Immature natural killer cell (primary cell): ENCODE data around the gene CDH4. TPM values are rescaled to one million over a fixed set of nuclear protein-coding genes. Genes with fewer than 3 reads are reported as not detected.

Experiments
- DNase-seq, 3 donors: peaks; one replicate each; pipeline ENCODE4 v3.0.0; 2022; ENCODE audit warnings: mixed read lengths in 1 of 3
- H3K27ac Mint-ChIP-seq, 6 donors: one replicate each; pipeline ENCODE4 v1.8.0; 2020; ENCODE audit warnings: mixed read lengths in 6 of 6, mild to moderate bottlenecking in 5 of 6, inconsistent platforms in 4 of 6, moderate library complexity in 3 of 6
- H3K27me3 Mint-ChIP-seq, 3 donors: one replicate each; pipeline ENCODE4 v1.8.0; 2020 to 2021; ENCODE audit warnings: low read depth in 3 of 3, mild to moderate bottlenecking in 3 of 3, mixed read lengths in 3 of 3, moderate library complexity in 3 of 3, inconsistent platforms in 1 of 3
- H3K36me3 Mint-ChIP-seq, 3 donors: one replicate each; pipeline ENCODE4 v1.8.0; 2020; ENCODE audit warnings: mixed read lengths in 3 of 3, inconsistent platforms in 2 of 3, mild to moderate bottlenecking in 2 of 3
- H3K4me1 Mint-ChIP-seq, 2 donors: one replicate each; pipeline ENCODE4 v1.8.0; 2020; ENCODE audit warnings: inconsistent platforms in 2 of 2, mild to moderate bottlenecking in 2 of 2, mixed read lengths in 2 of 2, moderate library complexity in 1 of 2
- H3K4me3 Mint-ChIP-seq, 5 donors: one replicate each; pipeline ENCODE4 v1.8.0; 2020; ENCODE audit warnings: mild to moderate bottlenecking in 5 of 5, mixed read lengths in 5 of 5, inconsistent platforms in 3 of 5, moderate library complexity in 3 of 5
- H3K9me3 Mint-ChIP-seq, 6 donors: one replicate each; pipeline ENCODE4 v1.8.0; 2020; ENCODE audit warnings: mild to moderate bottlenecking in 6 of 6, mixed read lengths in 6 of 6, inconsistent platforms in 4 of 6, moderate library complexity in 3 of 6
- polyA plus RNA-seq, 3 donors: library from polyadenylated mRNA; unstranded; fragments of 300-500 nt; fragmentation: Illumina TruSeq; gene quantifications; one replicate each; pipeline ENCODE4 v1.2.3, GENCODE V29; 2021

CDH4 gene
- polyA plus RNA-seq, 3 donors from 2014 or later = not detected

DNA sequence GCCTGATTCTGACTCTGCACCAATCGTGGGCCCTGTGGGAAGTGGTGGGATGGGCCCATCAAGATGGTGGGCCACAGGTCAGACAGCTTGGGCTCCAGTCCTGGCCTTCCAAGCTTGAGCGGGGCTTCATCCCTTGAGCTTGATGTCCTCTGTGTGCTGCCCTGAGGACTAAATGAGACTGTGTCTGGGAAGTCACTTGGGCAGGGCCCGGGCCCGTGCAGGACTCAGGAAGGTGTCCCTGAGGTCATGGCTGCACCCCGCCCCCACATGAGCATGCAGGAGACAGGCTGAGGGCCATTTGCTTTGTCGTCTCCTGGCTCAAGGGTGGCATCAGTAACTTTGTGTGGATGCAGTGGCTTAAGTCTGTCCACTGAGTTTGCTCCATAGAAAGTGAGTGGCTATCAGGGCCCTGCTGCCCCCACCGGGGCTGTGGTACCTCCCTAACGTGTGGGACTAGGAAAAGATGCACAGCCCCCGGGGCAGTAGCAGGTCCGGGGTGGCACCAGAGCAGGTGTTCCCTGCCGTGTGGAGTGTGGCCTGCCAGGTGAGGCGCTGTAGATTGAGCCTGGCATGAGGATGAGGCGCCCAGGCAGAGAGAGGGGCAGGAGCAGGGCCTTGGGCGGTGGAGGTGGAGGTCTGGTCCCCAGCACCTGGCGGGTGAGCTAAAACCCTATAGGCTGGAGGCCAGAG lies 515.0 kb downstream of the CDH4 start:
- H3K27ac Mint-ChIP-seq = no peak overlapping the region
- H3K27me3 Mint-ChIP-seq = peaks cover 0 to 4% (median 1%) of the 10 kb centered on the region in 3 donors
- no peak for DNase-seq
- no peaks in the 10 kb centered on the region for H3K36me3 Mint-ChIP-seq
- H3K9me3 Mint-ChIP-seq = peaks cover 0 to 3% (median 0%) of the 10 kb centered on the region in 6 donors
- no peaks in the 10 kb centered on the region for H3K4me1 Mint-ChIP-seq
- no peak overlapping the region for H3K4me3 Mint-ChIP-seq

DNA sequence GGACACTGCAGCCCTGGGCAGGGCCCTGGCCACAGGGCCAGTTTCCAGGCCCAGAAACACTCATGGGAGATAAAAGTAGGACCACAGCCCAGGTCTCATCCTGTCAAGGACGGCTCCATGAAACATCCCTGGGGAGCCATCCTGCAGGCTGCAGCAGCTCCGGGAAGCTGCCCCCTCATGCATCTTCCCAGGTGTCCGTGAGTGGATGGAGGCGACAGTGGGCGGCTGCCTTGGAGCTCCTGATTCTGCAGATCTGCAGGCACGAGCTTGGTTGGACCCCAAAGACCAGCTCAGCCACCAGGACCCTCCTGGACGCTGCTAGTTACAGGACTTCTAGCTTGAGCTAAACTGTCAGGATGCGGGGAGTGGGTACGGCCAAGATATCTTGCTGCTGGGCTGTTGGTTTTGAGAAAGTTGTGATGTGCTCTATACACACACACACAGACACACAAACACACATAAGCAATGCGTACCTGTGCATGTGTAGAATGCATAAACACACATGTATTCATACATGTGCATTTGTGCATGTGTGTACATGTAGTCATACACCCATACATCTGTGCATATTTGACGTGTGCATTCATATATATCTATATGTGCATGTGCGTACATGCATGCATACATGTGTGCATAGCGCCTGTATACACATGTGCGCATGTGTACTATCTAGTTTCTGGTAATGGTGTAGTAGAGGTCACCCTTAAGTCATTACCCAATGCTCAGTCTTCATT lies 515.9 kb downstream of the CDH4 start:
- no peaks in the 10 kb centered on the region for H3K4me1 Mint-ChIP-seq
- H3K4me3 Mint-ChIP-seq = no peak overlapping the region
- no peak overlapping the region for H3K27ac Mint-ChIP-seq
- H3K9me3 Mint-ChIP-seq = peaks cover 0 to 3% (median 0%) of the 10 kb centered on the region in 6 donors
- no peak for DNase-seq
- no peaks in the 10 kb centered on the region for H3K36me3 Mint-ChIP-seq
- H3K27me3 Mint-ChIP-seq = peaks cover 0 to 4% (median 1%) of the 10 kb centered on the region in 3 donors

DNA sequence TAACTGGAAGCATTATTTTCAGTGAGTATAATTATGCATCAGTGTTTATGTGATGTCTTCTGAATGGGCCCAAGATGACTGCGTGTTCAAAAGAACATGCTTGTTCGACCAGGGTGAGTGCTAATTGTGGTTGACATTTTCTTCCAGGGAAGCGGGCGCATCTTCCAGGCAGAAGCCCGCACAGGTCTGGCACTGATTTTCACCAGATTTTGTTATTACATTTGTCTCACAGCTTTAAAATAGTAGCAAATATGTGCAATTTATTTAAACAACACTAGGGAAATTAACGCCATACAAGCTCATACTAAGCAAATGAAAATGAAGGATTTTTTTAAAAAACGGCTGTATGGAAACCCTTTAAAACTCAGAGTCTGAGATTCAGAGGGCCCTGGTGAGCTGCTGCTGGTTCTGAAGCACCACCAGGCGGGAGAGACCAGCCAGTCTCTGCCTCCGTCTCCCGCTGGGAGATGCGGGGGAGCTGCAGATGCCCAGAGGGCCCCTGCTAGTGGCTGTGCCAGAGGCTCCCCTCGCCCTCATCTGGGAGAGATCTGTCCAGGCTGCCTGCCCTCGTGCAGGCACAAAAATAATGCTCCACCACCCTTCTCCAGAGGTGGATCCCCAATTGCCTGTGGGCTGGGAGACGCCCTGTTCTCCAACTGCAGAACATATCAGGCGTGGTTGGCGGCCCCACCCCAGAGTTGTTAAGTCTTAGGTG lies 516.7 kb downstream of the CDH4 start:
- H3K36me3 Mint-ChIP-seq = no peaks in the 10 kb centered on the region

DNA sequence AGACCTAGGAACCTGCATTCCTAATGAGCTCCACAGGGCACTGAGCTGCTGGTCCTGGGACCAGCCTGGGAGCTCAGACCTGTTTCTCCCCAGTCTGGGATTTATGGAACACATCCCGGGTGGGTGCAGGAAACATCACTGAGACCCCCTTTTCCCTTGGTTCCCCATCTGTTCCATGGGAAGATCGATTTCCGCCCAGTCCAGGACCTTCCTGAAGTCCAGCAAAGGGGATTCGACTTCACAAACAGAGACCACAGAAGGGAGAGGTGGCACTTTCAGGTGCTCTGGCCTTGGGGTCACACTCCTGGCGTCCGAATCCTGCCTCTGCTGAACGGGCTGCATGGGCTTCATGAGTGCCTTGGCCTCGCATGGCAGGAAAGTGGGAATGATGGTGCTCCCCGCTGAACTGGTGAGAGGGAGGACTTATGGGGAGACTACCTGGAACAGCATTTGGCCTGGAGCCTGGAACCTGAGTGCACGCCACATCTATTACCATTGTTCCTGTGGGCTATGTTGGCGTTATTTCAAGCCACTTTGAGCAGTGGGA lies 517.3 kb downstream of the CDH4 start:
- H3K9me3 Mint-ChIP-seq = peaks cover 0 to 3% (median 0%) of the 10 kb centered on the region in 6 donors
- H3K27ac Mint-ChIP-seq = no peak overlapping the region
- no peak for DNase-seq
- H3K4me1 Mint-ChIP-seq = no peaks in the 10 kb centered on the region
- peaks cover 0 to 2% (median 1%) of the 10 kb centered on the region in 3 donors for H3K27me3 Mint-ChIP-seq
- H3K36me3 Mint-ChIP-seq = no peaks in the 10 kb centered on the region
- H3K4me3 Mint-ChIP-seq = no peak overlapping the region

More for the DNA sequence above, 516.7 kb downstream of the CDH4 start:
- H3K27me3 Mint-ChIP-seq = peaks cover 0 to 4% (median 1%) of the 10 kb centered on the region in 3 donors
- H3K4me3 Mint-ChIP-seq = no peak overlapping the region
- DNase-seq = no peak
- H3K9me3 Mint-ChIP-seq = peaks cover 0 to 3% (median 0%) of the 10 kb centered on the region in 6 donors
- H3K4me1 Mint-ChIP-seq = no peaks in the 10 kb centered on the region
- H3K27ac Mint-ChIP-seq = no peak overlapping the region

DNA sequence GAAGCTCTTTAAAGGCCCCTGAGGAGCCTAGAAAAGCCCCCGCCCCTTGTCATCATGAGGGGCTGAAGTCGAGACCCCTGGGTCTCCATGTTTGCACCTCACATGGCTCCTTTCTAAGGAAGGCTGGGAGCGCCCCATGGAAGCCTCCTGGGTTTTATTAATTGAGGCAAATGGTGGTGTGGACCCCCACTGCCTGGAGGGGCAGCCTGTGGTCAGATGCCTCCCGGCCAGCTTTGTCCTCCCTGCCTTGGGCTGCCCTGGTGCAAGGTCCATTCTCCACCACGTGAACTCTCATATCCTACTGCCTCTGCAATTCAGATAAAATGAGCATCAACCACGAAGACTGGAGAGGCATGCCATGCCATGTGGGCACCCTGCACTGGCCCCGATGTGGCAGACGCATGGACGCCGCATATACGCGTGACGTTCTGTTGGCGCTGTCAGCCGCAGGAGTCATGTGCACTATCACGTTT lies 518.1 kb downstream of the CDH4 start:
- no peak for DNase-seq
- Mint-ChIP-seq H3K9me3 (peaks cover 0 to 3% (median 0%) of the 10 kb centered on the region in 6 donors), H3K36me3 (no peaks in the 10 kb centered on the region), H3K4me3 (no peak overlapping the region), H3K27me3 (peaks cover 0 to 2% (median 0%) of the 10 kb centered on the region in 3 donors), H3K27ac (no peak overlapping the region), H3K4me1 (no peaks in the 10 kb centered on the region)

DNA sequence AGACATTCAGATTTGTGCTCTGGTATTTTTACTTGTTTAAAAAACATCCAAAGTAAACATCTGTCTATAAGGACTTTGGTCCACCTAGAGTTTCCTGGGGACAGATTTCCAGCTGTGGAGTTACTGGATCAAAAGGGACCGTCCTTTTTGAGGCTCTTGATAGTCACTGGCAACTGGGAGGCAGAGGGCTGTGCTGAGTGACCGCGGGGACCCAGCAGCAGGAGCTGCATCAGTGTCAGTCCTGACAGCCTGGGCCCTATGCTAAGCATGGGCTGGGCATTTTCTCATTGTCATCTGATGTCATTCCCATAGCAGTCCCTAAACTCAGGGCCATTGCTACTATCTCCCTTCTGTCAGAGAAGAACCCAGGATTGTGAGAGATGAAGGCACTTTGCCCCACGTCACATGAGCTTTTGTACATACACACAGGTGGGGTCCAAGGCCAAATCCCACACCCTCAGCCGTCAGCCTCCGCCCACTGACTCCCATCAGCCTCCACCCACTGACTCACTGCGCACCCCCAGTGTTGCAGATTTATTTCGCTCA lies 519.8 kb downstream of the CDH4 start:
- Mint-ChIP-seq H3K36me3 (no peaks in the 10 kb centered on the region), H3K4me1 (no peaks in the 10 kb centered on the region), H3K27ac (no peak overlapping the region), H3K4me3 (no peak overlapping the region), H3K27me3 (peaks cover 0 to 2% (median 0%) of the 10 kb centered on the region in 3 donors), H3K9me3 (peaks cover 0 to 2% (median 0%) of the 10 kb centered on the region in 6 donors)
- no peak for DNase-seq

DNA sequence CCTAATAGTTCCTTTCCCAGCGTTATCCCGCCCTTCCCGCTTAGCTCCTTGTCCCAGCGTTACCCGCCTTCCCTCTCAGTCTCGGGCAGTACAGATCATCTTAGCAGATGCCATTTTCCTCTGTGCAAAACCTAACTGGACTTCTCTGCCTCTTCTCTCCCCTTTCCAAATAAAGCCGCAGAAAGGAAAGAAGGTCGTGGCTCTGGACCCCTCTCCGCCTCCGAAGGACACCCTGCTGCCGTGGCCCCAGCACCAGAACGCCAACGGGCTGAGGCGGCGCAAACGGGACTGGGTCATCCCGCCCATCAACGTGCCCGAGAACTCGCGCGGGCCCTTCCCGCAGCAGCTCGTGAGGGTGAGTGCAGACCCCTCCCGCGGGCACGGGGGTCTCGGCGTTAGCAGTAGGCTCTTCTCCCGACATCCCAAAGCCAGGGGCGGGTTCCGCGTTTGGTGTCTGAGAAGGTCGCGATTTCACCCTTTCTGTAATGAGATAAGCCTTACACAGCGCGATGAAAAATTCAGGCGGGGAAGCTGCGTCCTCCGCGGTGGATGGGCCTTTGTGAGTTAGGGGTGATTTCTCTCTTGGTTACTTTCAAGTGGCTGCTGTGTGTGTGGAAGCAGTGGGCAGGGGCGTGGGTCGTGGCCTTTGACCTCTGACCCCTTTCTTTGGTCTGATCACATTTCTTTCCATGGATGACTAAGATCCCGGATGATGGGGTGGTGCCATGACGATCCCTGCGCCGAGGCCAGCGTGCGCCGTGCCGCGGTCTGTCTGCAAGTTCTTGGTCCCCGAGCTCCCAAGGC lies 521.0 kb downstream of the CDH4 start:
- no peak for DNase-seq
- H3K9me3 Mint-ChIP-seq = no peaks in the 10 kb centered on the region
- H3K27me3 Mint-ChIP-seq = peaks cover 0 to 2% (median 0%) of the 10 kb centered on the region in 3 donors
- H3K36me3 Mint-ChIP-seq = no peaks in the 10 kb centered on the region
- no peaks in the 10 kb centered on the region for H3K4me1 Mint-ChIP-seq
- H3K27ac Mint-ChIP-seq = no peak overlapping the region
- H3K4me3 Mint-ChIP-seq = no peak overlapping the region

DNA sequence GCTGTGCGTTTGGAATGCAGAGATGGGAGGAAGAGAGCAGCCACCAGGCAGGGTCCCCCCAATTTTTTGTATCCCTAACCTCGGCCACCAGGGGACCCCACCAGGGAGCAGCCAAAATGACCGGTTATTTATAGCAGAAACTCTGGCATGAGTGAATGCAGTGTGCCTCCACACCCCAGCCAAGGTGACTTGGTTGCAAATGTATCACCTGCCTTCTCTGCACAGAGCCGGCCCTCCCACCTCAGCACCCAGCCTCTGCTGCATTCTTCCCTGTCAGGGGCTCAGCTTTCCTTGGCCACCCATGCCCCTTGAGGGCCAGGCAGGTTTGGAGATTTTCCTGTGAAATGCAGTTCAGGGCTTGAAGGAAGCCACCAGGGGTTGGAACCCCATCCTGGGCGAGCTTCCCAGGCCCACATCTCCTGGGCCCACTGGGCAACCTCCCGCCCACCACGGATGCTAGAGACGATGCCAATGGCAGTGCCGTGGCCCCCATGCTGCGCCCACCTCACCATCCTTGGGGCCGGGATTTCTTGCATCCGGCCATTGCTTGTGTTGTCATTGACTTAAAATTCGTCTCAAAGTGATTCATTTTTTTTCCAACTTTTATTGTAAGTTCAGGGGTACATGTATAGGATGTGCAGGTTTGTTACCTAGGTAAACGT lies 522.0 kb downstream of the CDH4 start:
- H3K4me1 Mint-ChIP-seq = no peaks in the 10 kb centered on the region
- H3K36me3 Mint-ChIP-seq = no peaks in the 10 kb centered on the region
- no peaks in the 10 kb centered on the region for H3K9me3 Mint-ChIP-seq
- peaks cover 0 to 2% (median 0%) of the 10 kb centered on the region in 3 donors for H3K27me3 Mint-ChIP-seq
- DNase-seq = no peak
- H3K27ac Mint-ChIP-seq = no peak overlapping the region
- H3K4me3 Mint-ChIP-seq = no peak overlapping the region

DNA sequence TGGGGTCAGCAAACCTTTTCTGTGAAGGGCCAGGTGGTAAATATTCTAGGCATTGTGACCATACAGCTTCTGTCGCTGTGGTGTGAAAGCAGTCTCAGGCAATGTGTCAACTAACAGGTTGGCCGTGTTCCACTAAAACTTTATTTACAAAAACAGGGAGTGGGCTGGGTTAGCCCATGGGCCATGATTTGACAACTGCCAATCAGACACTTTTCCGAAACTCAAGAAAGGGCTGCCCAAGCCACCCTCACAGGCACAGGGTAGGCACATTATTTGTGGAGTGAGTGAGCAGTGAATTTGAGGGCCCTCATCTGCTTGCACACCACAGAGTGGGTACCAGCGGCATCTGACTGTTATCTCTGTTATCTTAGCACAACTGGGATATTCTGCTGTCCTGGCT lies 523.4 kb downstream of the CDH4 start:
- no peaks in the 10 kb centered on the region for H3K36me3 Mint-ChIP-seq
- DNase-seq = no peak
- H3K27me3 Mint-ChIP-seq = peaks cover 0 to 2% (median 2%) of the 10 kb centered on the region in 3 donors
- no peaks in the 10 kb centered on the region for H3K9me3 Mint-ChIP-seq
- no peak overlapping the region for H3K27ac Mint-ChIP-seq
- H3K4me1 Mint-ChIP-seq = no peaks in the 10 kb centered on the region
- H3K4me3 Mint-ChIP-seq = no peak overlapping the region

DNA sequence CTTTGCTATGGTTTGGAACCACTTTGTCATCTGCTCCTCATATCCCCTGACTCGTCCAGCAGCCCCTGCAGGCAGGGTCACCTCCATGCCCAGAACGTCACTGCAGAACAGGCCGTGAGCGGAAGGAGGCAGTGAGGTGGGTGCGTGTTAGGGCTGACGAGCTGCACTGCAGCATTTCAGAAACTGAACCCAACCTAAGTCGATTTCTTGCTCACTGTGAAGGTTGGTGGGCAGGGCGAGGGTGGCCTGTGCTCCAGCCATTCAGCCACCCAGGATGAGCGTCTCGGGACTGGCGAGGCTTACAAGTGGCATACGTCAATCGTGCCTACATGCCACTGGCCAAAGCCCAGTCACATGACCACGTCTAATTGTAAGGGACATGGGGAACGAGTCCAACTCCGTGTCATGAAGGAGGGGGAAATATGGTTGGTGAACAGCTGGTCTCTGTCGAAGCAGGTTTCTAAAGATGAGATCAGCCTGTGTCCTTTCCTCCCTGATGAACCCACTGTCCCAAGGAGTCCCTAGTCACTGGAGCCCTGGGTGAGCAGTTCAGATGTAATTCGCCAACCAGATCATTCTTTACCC lies 524.5 kb downstream of the CDH4 start:
- H3K4me3 Mint-ChIP-seq = no peak overlapping the region
- H3K9me3 Mint-ChIP-seq = peaks cover 0 to 8% (median 0%) of the 10 kb centered on the region in 6 donors
- no peak for DNase-seq
- no peak overlapping the region for H3K27ac Mint-ChIP-seq
- peaks cover 0 to 2% (median 2%) of the 10 kb centered on the region in 3 donors for H3K27me3 Mint-ChIP-seq
- H3K36me3 Mint-ChIP-seq = no peaks in the 10 kb centered on the region
- H3K4me1 Mint-ChIP-seq = no peaks in the 10 kb centered on the region

DNA sequence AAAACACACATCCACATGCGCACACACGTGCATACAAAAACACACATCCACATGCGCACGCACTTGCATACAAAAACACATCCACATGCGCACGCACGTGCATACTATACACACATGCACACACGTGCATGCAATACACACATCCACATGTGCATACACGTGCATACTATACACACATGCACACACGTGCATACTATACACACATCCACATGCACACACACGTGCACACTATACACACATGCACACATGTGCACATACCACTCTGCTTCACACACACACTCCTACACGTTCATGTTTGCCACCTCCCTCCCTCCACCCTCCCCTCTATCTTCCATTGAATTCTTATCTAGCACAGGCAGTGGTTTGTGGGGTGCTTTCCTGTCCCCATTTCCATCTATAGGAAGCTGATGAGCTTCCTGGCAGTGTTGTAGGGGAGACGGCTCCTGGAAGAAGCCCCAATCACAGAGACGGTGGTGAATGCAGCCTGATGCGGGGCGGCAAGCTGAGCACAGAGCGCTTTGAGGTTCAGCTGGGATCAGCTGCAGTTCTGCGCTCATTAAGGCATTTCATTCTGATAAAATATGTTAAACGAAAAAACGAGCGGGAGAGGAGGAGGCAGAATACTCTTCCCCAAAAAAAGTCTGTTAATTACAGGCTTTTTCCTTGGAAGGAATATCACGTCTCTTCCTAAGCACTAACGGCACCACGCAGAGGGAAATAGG lies 525.9 kb downstream of the CDH4 start:
- H3K9me3 Mint-ChIP-seq = peaks cover 0 to 11% (median 0%) of the 10 kb centered on the region in 6 donors
- peaks cover 0 to 2% (median 0%) of the 10 kb centered on the region in 3 donors for H3K27me3 Mint-ChIP-seq
- H3K27ac Mint-ChIP-seq = no peak overlapping the region
- no peaks in the 10 kb centered on the region for H3K4me1 Mint-ChIP-seq
- DNase-seq = no peak
- peak overlapping the region in 1 of 5 donors; percentile 12 for H3K4me3 Mint-ChIP-seq
- H3K36me3 Mint-ChIP-seq = no peaks in the 10 kb centered on the region

DNA sequence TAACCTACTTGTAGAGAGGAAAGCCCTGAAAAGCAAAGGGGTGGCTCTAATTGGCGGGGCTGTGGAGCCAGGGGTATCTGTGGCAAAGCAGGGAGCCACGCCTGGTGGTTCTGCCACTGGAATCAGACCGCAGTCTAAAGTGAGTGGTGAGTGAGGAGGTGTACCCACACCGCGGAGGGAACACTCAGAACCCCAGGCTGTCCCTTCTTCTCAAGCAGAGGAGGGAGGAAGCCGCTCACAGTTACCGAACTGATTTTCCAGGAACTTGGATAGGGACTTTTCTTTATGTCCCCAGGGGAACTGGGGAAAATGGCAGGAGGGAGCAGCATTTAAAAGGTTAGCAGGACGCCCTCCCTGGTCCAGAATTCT lies 526.4 kb downstream of the CDH4 start:
- H3K36me3 Mint-ChIP-seq = no peaks in the 10 kb centered on the region
- no peak overlapping the region for H3K27ac Mint-ChIP-seq
- peaks cover 0 to 2% (median 0%) of the 10 kb centered on the region in 3 donors for H3K27me3 Mint-ChIP-seq
- DNase-seq = no peak
- no peak overlapping the region for H3K4me3 Mint-ChIP-seq
- H3K9me3 Mint-ChIP-seq = peaks cover 0 to 11% (median 2%) of the 10 kb centered on the region in 6 donors
- H3K4me1 Mint-ChIP-seq = no peaks in the 10 kb centered on the region
